Right atrium auricular region (tissue), 2 donors: Measurements from ENCODE around the gene ZNF732. TPM values are rescaled to one million over a fixed set of nuclear protein-coding genes. Genes with fewer than 3 reads are reported as not detected.

ENCODE experiments used
- DNase-seq: peaks from one replicate; pipeline ENCODE4 v3.0.0-alpha.2; 2019; ENCODE audit warnings: low spot score
- H3K27ac ChIP-seq, 2 donors: fragments of 200-600 bp; sonication (generic); 1 replicate in 1 of 2; 2 replicates in 1 of 2; pipeline ENCODE4 v1.5.1; 2016 to 2019
- H3K27me3 ChIP-seq, 2 donors: fragments of 200-600 bp; sonication (generic); one replicate each; pipeline versions ENCODE4 v1.5.1 to v1.6.0; 2017 to 2019
- H3K36me3 ChIP-seq: fragments of 200-600 bp; sonication (generic); one replicate; pipeline ENCODE4 v1.5.1; 2016
- H3K4me1 ChIP-seq, 2 donors: fragments of 200-600 bp; sonication (generic); one replicate each; pipeline versions ENCODE4 v1.5.1 to v1.6.0; 2017 to 2019
- H3K4me3 ChIP-seq, 2 donors: fragments of 200-600 bp; sonication (generic); 1 replicate in 1 of 2; 2 replicates in 1 of 2; pipeline ENCODE4 v1.5.1; 2017 to 2019; ENCODE audit warnings: mild to moderate bottlenecking in 1 of 2, moderate library complexity in 1 of 2
- H3K9me3 ChIP-seq, 2 donors: fragments of 200-600 bp; sonication (generic); one replicate each; pipeline ENCODE4 v1.5.1; 2019
- CTCF ChIP-seq, 2 donors: fragments of 200-600 bp; sonication (generic); IDR thresholded peaks; one replicate each; pipeline ENCODE4 v1.5.1; 2019; ENCODE audit warnings: antibody characterized with exemption in 2 of 2
- total RNA-seq, 2 donors: library from RNA; depleted of rRNA; stranded (reverse); fragments of >200 nt; gene quantifications; one replicate each; pipeline ENCODE4 v1.1.0, GENCODE V29; 2016

ZNF732 gene
- total RNA-seq, 2 donors from 2014 or later = not detected

DNA sequence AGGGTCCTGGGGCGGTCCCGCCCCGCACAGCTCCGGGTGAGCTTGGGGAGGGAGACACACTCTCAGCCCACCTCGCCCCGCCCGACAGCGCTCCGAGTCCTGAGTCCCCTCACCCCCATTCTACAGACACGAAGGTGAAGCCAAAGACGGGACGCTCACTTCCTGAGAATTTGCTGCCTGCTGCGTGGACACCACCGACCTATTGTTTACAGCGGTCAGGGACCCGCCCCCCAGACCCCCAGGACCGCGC lies 31.5 kb upstream of the ZNF732 start:
- no peak for TF ChIP-seq CTCF (IDR thresholded peaks at IDR 0.05)
- Histone ChIP-seq H3K4me3 (peak overlapping the region; percentile 97 to 98), H3K36me3 (no peaks in the 10 kb centered on the region), H3K27me3 (no peaks in the 10 kb centered on the region), H3K4me1 (peaks cover 0 to 29% of the 10 kb centered on the region in 2 donors), H3K9me3 (no peaks in the 10 kb centered on the region), H3K27ac (peak overlapping the region; percentile 93 to 97)
- no peak for DNase-seq

GRCh38 chr4:336099-336892 lies 31.0 kb upstream of the ZNF732 start:
- Histone ChIP-seq H3K27me3 (no peaks in the 10 kb centered on the region), H3K4me1 (peaks cover 0 to 29% of the 10 kb centered on the region in 2 donors), H3K4me3 (peak overlapping the region; percentile 97 to 98), H3K27ac (peak overlapping the region; percentile 93 to 97), H3K9me3 (no peaks in the 10 kb centered on the region), H3K36me3 (no peaks in the 10 kb centered on the region)
- no peak for DNase-seq
- TF ChIP-seq CTCF (IDR thresholded peaks at IDR 0.05) = no peak

DNA sequence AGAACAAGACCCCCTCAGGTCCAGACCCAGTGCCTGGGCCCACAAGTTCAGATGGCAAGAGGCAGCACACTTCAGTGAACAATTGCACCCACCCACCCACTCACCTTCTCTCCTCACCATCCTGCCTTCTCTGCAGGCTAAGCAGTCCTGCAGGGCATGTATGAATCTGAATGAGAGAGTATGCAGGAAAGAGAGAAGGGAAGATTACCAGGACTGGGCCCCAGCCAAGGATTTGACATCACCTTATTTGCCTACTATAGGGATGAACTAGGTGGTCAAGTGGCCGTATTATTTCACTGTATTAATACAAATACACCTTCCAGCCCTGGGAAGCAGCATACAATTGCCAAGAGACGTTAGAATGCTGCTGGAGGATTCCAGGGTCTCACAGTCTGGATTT lies 30.2 kb upstream of the ZNF732 start:
- Histone ChIP-seq H3K4me1 (peaks cover 0 to 29% of the 10 kb centered on the region in 2 donors), H3K27ac (peak overlapping the region; percentile 93 to 97), H3K27me3 (no peaks in the 10 kb centered on the region), H3K36me3 (no peaks in the 10 kb centered on the region), H3K4me3 (no peak overlapping the region), H3K9me3 (no peaks in the 10 kb centered on the region)
- DNase-seq = no peak
- TF ChIP-seq CTCF (IDR thresholded peaks at IDR 0.05) = no peak

- TF ChIP-seq CTCF (IDR thresholded peaks at IDR 0.05) = no peak
- H3K27me3 ChIP-seq = no peaks in the 10 kb centered on the region
- no peaks in the 10 kb centered on the region for H3K9me3 ChIP-seq
- no peaks in the 10 kb centered on the region for H3K36me3 ChIP-seq
- no peak overlapping the region for H3K27ac ChIP-seq
- H3K4me3 ChIP-seq = no peak overlapping the region
- no peaks in the 10 kb centered on the region for H3K4me1 ChIP-seq
- no peak for DNase-seq
Observed at GRCh38 chr4:328729-329128, 23.5 kb upstream of the ZNF732 start.

- Histone ChIP-seq H3K36me3 (no peaks in the 10 kb centered on the region), H3K9me3 (no peaks in the 10 kb centered on the region), H3K27me3 (no peaks in the 10 kb centered on the region), H3K4me3 (no peak overlapping the region), H3K27ac (no peak overlapping the region), H3K4me1 (no peaks in the 10 kb centered on the region)
- no peak for DNase-seq
- no peak for TF ChIP-seq CTCF (IDR thresholded peaks at IDR 0.05)
Observed at GRCh38 chr4:314296-314903, 9.1 kb upstream of the ZNF732 start.
